Activated CD8-positive, alpha-beta memory T cell treated with anti-CD3 and anti-CD28 coated beads for 36 hours (primary cell): ENCODE measurements around the gene MSI2. TPM values are rescaled to one million over a fixed set of nuclear protein-coding genes. Genes with fewer than 3 reads are reported as not detected.

ENCODE experiments used
- CTCF ChIA-PET: fragments of 350-600 bp; sonication (Branson Sonifier 250); formaldehyde crosslinking; loops from one replicate; lab custom pipeline; 2021; ENCODE audit warnings: antibody characterized with exemption; lab: Charles Lee
- POLR2A ChIA-PET: fragments of 350-600 bp; sonication (Branson Sonifier 250); formaldehyde crosslinking; loops from one replicate; lab custom pipeline; 2021; ENCODE audit warnings: antibody characterized with exemption; lab: Charles Lee
- total RNA-seq, 2 experiments: library from RNA; stranded (reverse); gene quantifications; one replicate each; pipeline ENCODE4 v1.2.3, GENCODE V29; 2021

MSI2 gene
- total RNA-seq, 2 experiments from 2014 or later: 56.5 to 59.6 TPM

GRCh38 chr17:57370037-57370581, 113.8 kb downstream of the MSI2 start:
- ChIA-PET POLR2A (no interaction called here), CTCF (no interaction called here)

- ChIA-PET POLR2A (no interaction called here), CTCF (no interaction called here)
Observed at GRCh38 chr17:57370619-57371018, 114.3 kb downstream of the MSI2 start.

- ChIA-PET CTCF (no interaction called here), POLR2A (no interaction called here)
Observed at GRCh38 chr17:57372156-57372555, 115.8 kb downstream of the MSI2 start.

GRCh38 chr17:57373048-57373447, 116.7 kb downstream of the MSI2 start:
- CTCF ChIA-PET: interaction anchor here (0.7 kb wide), 1 partner anchor 130 kb away, joined by 4 read pairs; no protein-coding TSS in a partner anchor
- POLR2A ChIA-PET: interaction anchor here (0.7 kb wide), 1 partner anchor 15 kb away, joined by 3 read pairs; no protein-coding TSS in a partner anchor

GRCh38 chr17:57373756-57374155, 117.4 kb downstream of the MSI2 start:
- POLR2A ChIA-PET: no interaction called here
- CTCF ChIA-PET: no interaction called here

- ChIA-PET POLR2A (no interaction called here), CTCF (no interaction called here)
Observed at GRCh38 chr17:57375040-57375769, 118.9 kb downstream of the MSI2 start.

- ChIA-PET CTCF (no interaction called here), POLR2A (no interaction called here)
Observed at GRCh38 chr17:57375770-57376225, 119.5 kb downstream of the MSI2 start.

GRCh38 chr17:57377094-57377493, 120.8 kb downstream of the MSI2 start:
- ChIA-PET CTCF (no interaction called here), POLR2A (no interaction called here)

- POLR2A ChIA-PET: no interaction called here
Observed at GRCh38 chr17:57379237-57379894, 123.0 kb downstream of the MSI2 start.

GRCh38 chr17:57379895-57380434, 123.6 kb downstream of the MSI2 start:
- CTCF ChIA-PET: no interaction called here
- POLR2A ChIA-PET: no interaction called here

More at GRCh38 chr17:57379237-57379894, 123.0 kb downstream of the MSI2 start:
- CTCF ChIA-PET: no interaction called here

GRCh38 chr17:57381498-57381897, 125.2 kb downstream of the MSI2 start:
- POLR2A ChIA-PET: no interaction called here
- CTCF ChIA-PET: interaction anchor here (0.6 kb wide), 1 partner anchor 475 kb away, joined by 3 read pairs; no protein-coding TSS in a partner anchor

GRCh38 chr17:57384219-57384618, 127.9 kb downstream of the MSI2 start:
- ChIA-PET POLR2A (no interaction called here), CTCF (no interaction called here)

GRCh38 chr17:57385975-57386374, 129.7 kb downstream of the MSI2 start:
- ChIA-PET CTCF (no interaction called here), POLR2A (no interaction called here)

GRCh38 chr17:57387575-57387974, 131.3 kb downstream of the MSI2 start:
- POLR2A ChIA-PET: no interaction called here

GRCh38 chr17:57388131-57388725, 131.9 kb downstream of the MSI2 start:
- POLR2A ChIA-PET: no interaction called here
- CTCF ChIA-PET: no interaction called here

More at GRCh38 chr17:57387575-57387974, 131.3 kb downstream of the MSI2 start:
- CTCF ChIA-PET: no interaction called here

- ChIA-PET POLR2A (no interaction called here), CTCF (no interaction called here)
Observed at GRCh38 chr17:57389473-57389872, 133.2 kb downstream of the MSI2 start.

GRCh38 chr17:57391076-57391825, 134.9 kb downstream of the MSI2 start:
- CTCF ChIA-PET: no interaction called here
- POLR2A ChIA-PET: no interaction called here

- ChIA-PET CTCF (no interaction called here), POLR2A (no interaction called here)
Observed at GRCh38 chr17:57391857-57392471, 135.6 kb downstream of the MSI2 start.

GRCh38 chr17:57393368-57393767, 137.0 kb downstream of the MSI2 start:
- CTCF ChIA-PET: no interaction called here
- POLR2A ChIA-PET: no interaction called here
